Right atrium auricular region (tissue), 2 donors: ENCODE measurements around the gene PPP1R10. TPM values are rescaled to one million over a fixed set of nuclear protein-coding genes. Genes with fewer than 3 reads are reported as not detected.
A peak's percentile ranks its signal among the peaks of the same experiment; 100 is the strongest.
"Not testable (repeated sequence)": the region's sequence is repeated elsewhere in the genome, so short reads cannot be mapped to it uniquely, and the experiment has no call there.

Experiments
- DNase-seq: peaks from one replicate; pipeline ENCODE4 v3.0.0-alpha.2; 2019; ENCODE audit warnings: low spot score
- H3K27ac ChIP-seq, 2 donors: fragments of 200-600 bp; sonication (generic); 1 replicate in 1 of 2; 2 replicates in 1 of 2; pipeline ENCODE4 v1.5.1; 2016 to 2019
- H3K27me3 ChIP-seq, 2 donors: fragments of 200-600 bp; sonication (generic); one replicate each; pipeline versions ENCODE4 v1.5.1 to v1.6.0; 2017 to 2019
- H3K36me3 ChIP-seq: fragments of 200-600 bp; sonication (generic); one replicate; pipeline ENCODE4 v1.5.1; 2016
- H3K4me1 ChIP-seq, 2 donors: fragments of 200-600 bp; sonication (generic); one replicate each; pipeline versions ENCODE4 v1.5.1 to v1.6.0; 2017 to 2019
- H3K4me3 ChIP-seq, 2 donors: fragments of 200-600 bp; sonication (generic); 1 replicate in 1 of 2; 2 replicates in 1 of 2; pipeline ENCODE4 v1.5.1; 2017 to 2019; ENCODE audit warnings: mild to moderate bottlenecking in 1 of 2, moderate library complexity in 1 of 2
- H3K9me3 ChIP-seq, 2 donors: fragments of 200-600 bp; sonication (generic); one replicate each; pipeline ENCODE4 v1.5.1; 2019
- total RNA-seq, 2 donors: library from RNA; depleted of rRNA; stranded (reverse); fragments of >200 nt; gene quantifications; one replicate each; pipeline ENCODE4 v1.1.0, GENCODE V29; 2016
- TF ChIP-seq, protein P1 (sequence below), 2 donors: fragments of 200-600 bp; sonication (generic); IDR thresholded peaks; one replicate each; pipeline ENCODE4 v1.5.1; 2019; ENCODE audit warnings: antibody characterized with exemption in 2 of 2

The PPP1R10 gene
- total RNA-seq, result 10 to 100 TPM; 18.4 to 20.6 TPM

DNA sequence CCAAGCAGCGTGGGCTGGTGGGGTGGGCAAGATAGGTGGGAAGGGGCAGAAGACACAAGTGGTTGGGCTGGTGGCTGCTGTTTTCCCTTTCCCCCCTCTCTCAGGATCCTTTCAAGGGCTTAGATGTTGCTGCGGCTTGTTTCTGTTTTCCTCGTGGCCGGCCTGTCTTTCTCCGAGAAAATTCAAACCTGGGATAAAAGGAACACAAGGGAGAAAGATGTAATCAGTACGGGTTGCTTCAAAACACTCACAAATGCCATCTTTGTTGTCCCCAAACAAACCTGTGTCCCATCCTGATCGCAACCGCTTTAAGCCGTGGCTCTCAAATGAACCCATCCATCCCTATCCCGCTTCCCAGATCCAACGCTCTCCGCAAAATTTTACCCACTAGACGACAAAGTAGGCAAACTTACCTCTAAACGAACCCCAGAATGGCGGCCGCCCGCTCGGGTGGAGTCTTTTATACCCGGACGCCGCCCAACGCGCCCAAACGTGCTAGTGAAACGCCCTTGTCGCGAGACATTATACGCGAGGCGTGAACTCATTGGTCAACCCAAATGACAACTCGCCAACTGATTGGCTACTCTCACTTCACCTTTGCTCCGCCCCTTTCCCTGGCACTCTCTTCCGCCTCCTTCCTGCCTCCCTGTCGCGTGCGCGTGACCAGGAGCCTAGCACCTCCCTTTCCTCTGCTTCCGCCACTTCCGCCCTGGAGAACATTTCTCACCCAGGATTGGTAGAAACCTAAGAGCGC, at the start of gene PPP1R10:
Gene PPP1R10 (minus strand): TSS at position 433 of the 754 bp plus-strand sequence. CDS start 7,299 bp downstream, outside the sequence.
- Histone ChIP-seq H3K9me3 (no peaks in the 10 kb centered on the region), H3K27me3 (no peaks in the 10 kb centered on the region), H3K36me3 (peaks cover 42% of the 10 kb centered on the region), H3K4me1 (peaks cover 0 to 42% of the 10 kb centered on the region in 2 donors), H3K4me3 (peak within 1 kb of the TSS; percentile 78 to 95), H3K27ac (peak within 1 kb of the TSS; percentile 97)
- DNase-seq, result peak; percentile 100
- TF ChIP-seq, protein P1, sequence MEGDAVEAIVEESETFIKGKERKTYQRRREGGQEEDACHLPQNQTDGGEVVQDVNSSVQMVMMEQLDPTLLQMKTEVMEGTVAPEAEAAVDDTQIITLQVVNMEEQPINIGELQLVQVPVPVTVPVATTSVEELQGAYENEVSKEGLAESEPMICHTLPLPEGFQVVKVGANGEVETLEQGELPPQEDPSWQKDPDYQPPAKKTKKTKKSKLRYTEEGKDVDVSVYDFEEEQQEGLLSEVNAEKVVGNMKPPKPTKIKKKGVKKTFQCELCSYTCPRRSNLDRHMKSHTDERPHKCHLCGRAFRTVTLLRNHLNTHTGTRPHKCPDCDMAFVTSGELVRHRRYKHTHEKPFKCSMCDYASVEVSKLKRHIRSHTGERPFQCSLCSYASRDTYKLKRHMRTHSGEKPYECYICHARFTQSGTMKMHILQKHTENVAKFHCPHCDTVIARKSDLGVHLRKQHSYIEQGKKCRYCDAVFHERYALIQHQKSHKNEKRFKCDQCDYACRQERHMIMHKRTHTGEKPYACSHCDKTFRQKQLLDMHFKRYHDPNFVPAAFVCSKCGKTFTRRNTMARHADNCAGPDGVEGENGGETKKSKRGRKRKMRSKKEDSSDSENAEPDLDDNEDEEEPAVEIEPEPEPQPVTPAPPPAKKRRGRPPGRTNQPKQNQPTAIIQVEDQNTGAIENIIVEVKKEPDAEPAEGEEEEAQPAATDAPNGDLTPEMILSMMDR (IDR thresholded peaks at IDR 0.05), result no peak

DNA sequence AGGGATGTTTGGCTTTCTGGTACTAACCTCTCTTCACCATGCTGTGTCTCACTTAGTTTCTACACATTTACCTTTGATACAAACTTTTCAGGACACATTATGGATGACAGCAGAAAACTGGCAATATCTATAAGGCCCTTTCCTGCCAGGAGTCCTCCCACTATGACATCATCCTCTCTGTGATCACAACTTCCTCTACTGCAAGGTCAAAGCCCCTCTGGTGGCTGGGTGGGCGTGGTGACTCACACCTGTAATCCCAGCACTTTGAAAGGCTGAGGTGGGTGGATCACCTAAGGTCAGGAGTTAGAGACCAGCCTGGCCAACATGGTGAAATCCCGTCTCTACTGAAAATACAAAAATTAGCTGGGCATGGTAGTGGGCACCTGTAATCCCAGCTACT, 49.3 kb upstream of the PPP1R10 start:
- H3K36me3 ChIP-seq, result peaks cover 81% of the 10 kb centered on the region
- H3K27ac ChIP-seq, H3K4me3 ChIP-seq, H3K27me3 ChIP-seq, H3K4me1 ChIP-seq, H3K9me3 ChIP-seq, DNase-seq: not testable (repeated sequence)

DNA sequence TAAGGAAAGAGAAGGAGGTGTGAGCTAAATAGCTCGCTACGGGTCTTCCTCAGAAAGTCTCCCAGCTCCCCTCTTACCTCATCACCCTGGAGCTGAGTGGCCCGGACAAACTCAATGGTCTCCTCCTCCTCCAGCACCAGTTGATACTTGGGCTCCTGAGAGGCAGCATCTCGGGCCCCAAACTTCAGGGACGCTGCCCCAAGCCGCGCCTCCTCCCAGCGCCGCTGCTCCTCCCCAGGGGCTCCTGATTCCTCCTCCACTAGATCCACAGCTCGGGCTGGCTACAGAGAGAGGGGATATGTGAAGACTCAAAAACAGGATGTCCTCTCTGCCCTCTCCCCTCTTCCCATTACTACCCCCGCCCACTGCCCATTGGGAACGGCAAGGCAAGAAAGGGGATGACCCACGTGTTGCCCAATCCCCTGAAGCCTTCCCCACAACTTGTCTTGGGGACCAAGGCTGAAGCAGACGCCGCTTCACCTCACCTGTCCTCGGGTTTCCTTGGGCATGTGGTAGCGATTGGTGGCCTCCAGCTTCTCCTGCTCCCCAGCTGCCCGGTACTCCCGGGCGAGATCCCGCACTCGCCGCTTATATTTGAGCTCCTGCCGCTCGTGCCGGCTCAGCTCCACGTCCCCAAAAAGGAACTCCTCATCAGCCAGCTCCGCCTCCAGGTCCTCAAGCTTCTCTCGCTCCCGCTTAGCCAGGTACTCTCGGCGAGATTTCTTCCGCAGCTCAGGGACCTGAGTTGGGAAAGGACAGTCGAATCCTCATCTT, 48.1 kb upstream of the PPP1R10 start:
- H3K27me3 ChIP-seq, result no peaks in the 10 kb centered on the region
- TF ChIP-seq, protein P1 (IDR thresholded peaks at IDR 0.05), result no peak
- H3K36me3 ChIP-seq, result peaks cover 87% of the 10 kb centered on the region
- no peaks in the 10 kb centered on the region for H3K4me1 ChIP-seq
- H3K4me3 ChIP-seq, result no peak overlapping the region
- H3K27ac ChIP-seq, result no peak overlapping the region
- DNase-seq, result no peak
- no peaks in the 10 kb centered on the region for H3K9me3 ChIP-seq

DNA sequence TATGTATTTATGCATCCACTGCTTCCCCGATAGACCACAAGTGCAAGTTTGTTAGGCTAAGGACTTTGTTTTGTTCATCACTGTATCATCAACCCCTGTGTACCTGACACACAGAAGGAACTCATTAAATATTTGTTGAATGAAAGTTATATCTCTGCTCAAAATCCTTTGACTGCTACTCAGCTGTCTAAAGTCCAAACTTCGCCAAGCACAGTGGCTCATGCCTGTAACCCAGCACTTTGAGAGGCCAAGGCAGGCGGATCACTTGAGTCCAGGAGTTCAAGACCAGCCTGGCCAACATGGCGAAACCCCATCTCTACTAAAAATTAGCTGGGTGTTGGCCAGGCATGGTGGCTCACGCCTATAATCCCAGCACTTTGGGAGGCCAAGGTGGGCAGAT, 40.9 kb upstream of the PPP1R10 start:
- H3K4me1 ChIP-seq, H3K27me3 ChIP-seq, DNase-seq, H3K9me3 ChIP-seq, H3K27ac ChIP-seq, H3K4me3 ChIP-seq: not testable (repeated sequence)
- peaks cover 97% of the 10 kb centered on the region for H3K36me3 ChIP-seq

DNA sequence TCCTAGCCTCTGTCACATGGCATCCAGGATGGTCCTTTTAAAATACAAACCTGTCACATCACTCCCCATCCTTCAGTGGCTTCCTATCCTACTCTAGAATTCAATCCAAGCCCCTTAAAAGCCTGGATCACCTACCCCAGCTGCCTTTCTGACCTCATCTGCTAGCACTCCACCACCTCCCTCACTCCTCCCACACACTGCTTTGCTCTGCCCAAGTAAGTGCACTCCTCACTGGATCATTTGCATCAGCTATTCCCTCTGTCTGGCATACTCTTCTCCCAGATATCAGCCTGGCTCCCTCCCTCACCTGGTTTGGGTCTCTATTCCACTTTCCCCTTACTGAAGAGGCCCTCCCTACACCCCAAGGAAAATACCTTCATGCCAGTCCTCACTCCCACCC, 40.4 kb upstream of the PPP1R10 start:
- Histone ChIP-seq H3K27ac (no peak overlapping the region), H3K4me3 (no peak overlapping the region), H3K9me3 (no peaks in the 10 kb centered on the region), H3K4me1 (no peaks in the 10 kb centered on the region), H3K27me3 (no peaks in the 10 kb centered on the region), H3K36me3 (peaks cover 97% of the 10 kb centered on the region)
- no peak for DNase-seq
- TF ChIP-seq, protein P1 (IDR thresholded peaks at IDR 0.05), result no peak

DNA sequence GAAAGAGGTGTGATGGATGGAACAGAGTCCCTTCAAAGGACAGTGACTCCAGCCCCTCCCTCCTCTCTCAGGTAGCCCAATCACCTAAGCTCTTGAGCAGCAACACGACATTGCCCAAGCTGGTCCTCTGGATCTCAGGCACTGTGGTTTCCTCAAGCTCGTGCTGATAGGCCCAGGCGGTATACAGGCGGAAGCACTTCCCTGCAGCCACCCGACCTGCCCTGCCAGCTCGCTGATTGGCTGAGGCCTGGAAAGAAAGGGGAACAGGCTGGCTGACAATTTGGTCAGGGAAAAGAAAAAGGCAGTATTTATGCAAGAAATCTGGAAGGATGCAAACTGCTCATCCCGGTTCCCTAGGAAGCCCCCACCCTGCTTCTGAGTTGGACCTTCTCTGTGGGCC, 39.5 kb upstream of the PPP1R10 start:
- Histone ChIP-seq H3K27me3 (no peaks in the 10 kb centered on the region), H3K4me1 (no peaks in the 10 kb centered on the region), H3K36me3 (peaks cover 97% of the 10 kb centered on the region), H3K27ac (no peak overlapping the region), H3K4me3 (no peak overlapping the region), H3K9me3 (no peaks in the 10 kb centered on the region)
- DNase-seq, result no peak
- TF ChIP-seq, protein P1 (IDR thresholded peaks at IDR 0.05), result no peak
